Mesothelial cell of epicardium (in vitro differentiated cells): ENCODE data around the gene KIAA1755. TPM values are rescaled to one million over a fixed set of nuclear protein-coding genes. Genes with fewer than 3 reads are reported as not detected.

Experiments used
- DNase-seq, 2 experiments: peaks; one replicate each; pipeline ENCODE4 v3.0.0; 2021; ENCODE audit warnings: low spot score in 2 of 2; ENCODE audit not compliant: unreplicated experiment in 2 of 2
- H3K27ac Mint-ChIP-seq: 2 replicates; pipeline ENCODE4 v1.8.0; 2021; ENCODE audit warnings: mixed read lengths
- H3K27me3 Mint-ChIP-seq: 2 replicates; pipeline ENCODE4 v1.8.0; 2021; ENCODE audit warnings: low read depth, mixed read lengths
- H3K36me3 Mint-ChIP-seq: 2 replicates; pipeline ENCODE4 v1.8.0; 2021; ENCODE audit warnings: mixed read lengths
- H3K4me1 Mint-ChIP-seq: 2 replicates; pipeline ENCODE4 v1.8.0; 2021; ENCODE audit warnings: mixed read lengths
- H3K4me3 Mint-ChIP-seq: 2 replicates; pipeline ENCODE4 v1.8.0; 2021; ENCODE audit warnings: mild to moderate bottlenecking, moderate library complexity, mixed read lengths
- H3K9me3 Mint-ChIP-seq: 2 replicates; pipeline ENCODE4 v1.8.0; 2021; ENCODE audit warnings: mixed read lengths
- total RNA-seq: library from RNA; stranded (reverse); gene quantifications from 3 replicates; pipeline ENCODE4 v1.2.1, GENCODE V29; 2021
- TF ChIP-seq, protein P1 (sequence below): fragments of 200-600 bp; sonication (generic); IDR thresholded peaks from one replicate; pipeline ENCODE4 v1.5.0; 2021; ENCODE audit warnings: antibody characterized with exemption; ENCODE audit not compliant: unreplicated experiment

Gene KIAA1755
- total RNA-seq, 1 donor from 2014 or later, result 4.4 TPM

DNA sequence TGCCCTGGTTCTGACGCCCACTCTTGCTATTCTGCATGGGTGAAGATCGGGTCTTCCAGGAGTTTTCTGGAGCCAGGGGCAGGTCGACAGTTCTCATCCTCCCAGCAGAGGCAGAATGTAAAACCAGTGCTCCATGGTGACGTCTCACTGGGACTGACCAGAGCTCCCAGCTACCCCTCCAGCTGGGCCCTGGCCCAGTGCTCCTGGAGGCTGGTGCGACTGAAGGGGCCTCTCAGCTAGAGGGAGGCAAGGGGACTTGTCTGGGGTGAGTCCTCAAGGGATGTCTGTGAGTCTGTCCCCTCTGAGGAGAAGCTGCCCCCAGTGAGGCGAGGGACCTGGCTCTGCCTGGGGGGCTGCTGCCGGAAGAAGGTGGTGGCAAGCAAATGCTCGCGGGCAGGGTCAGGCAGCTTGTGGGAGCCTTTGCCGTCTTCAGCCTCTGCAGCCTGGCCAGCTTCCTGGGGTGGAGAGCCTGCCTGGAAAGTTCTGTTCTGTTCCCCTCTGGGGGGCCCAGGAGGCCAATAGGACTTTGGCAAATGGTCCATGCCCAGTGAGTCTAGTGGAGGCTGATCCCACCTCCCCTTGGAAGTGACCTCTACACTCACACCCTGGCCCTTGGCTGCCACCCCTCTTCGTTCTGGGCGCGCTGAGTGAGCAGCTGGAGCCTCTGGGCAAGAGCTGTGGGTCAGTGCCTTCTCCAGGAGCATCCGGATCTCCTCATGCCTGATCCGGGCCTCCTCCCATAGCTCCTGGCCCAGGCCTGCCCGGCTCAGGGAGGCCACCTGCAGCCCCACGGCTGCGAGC is 47.5 kb downstream of the KIAA1755 start:
- Mint-ChIP-seq H3K4me3 (no peak overlapping the region), H3K9me3 (no peaks in the 10 kb centered on the region), H3K4me1 (peaks cover 9% of the 10 kb centered on the region), H3K27me3 (no peaks in the 10 kb centered on the region), H3K27ac (no peak overlapping the region), H3K36me3 (no peaks in the 10 kb centered on the region)
- DNase-seq, result no peak
- TF ChIP-seq, protein P1, sequence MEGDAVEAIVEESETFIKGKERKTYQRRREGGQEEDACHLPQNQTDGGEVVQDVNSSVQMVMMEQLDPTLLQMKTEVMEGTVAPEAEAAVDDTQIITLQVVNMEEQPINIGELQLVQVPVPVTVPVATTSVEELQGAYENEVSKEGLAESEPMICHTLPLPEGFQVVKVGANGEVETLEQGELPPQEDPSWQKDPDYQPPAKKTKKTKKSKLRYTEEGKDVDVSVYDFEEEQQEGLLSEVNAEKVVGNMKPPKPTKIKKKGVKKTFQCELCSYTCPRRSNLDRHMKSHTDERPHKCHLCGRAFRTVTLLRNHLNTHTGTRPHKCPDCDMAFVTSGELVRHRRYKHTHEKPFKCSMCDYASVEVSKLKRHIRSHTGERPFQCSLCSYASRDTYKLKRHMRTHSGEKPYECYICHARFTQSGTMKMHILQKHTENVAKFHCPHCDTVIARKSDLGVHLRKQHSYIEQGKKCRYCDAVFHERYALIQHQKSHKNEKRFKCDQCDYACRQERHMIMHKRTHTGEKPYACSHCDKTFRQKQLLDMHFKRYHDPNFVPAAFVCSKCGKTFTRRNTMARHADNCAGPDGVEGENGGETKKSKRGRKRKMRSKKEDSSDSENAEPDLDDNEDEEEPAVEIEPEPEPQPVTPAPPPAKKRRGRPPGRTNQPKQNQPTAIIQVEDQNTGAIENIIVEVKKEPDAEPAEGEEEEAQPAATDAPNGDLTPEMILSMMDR, result no peak

DNA sequence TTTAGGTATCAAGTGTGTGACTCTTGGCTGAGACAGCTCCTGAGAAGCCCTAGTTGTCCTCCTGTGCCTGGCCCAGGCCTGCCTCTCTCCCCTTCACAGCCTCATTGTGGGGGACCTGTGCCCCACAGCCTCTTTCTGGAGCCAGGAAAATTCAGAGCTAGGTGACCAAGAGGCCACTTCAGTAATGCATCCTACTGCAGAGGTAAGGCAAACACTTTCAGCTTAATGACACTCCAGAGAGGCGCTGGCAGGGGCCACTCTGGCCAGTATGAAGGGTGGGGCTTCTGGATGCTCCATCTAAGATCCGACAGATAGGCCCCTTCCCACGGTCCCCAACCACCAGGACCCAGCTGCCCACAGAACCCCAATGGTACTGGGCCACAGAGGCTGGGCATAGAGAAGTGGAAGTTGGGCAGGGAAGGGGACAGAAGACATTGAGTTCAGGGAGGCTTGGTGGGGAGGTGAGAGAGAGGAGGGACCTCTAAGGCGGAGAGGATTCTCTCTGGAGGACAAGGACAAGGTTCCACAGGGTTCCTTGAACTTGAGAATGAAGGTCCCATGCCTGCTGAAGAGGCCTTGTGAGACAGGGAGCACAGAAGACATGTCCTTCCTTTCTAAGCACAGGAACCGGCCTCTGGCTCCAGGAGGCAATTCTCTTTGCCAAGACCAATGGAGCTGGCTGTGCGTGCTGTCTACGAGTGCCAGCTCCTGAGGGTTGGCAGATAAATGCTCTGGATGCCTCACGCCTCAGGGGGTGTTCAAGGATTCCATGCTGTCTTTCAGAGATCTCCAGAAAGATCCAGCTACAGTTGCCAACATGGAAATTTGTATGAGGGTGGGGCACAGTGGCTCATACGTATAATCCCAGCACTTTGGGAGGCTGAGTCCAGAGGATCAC is 49.1 kb downstream of the KIAA1755 start:
- Mint-ChIP-seq H3K9me3 (peaks cover 3% of the 10 kb centered on the region), H3K36me3 (no peaks in the 10 kb centered on the region), H3K27me3 (no peaks in the 10 kb centered on the region), H3K4me1 (peaks cover 4% of the 10 kb centered on the region), H3K4me3 (no peak overlapping the region), H3K27ac (no peak overlapping the region)
- TF ChIP-seq, protein P1, result no peak
- no peak for DNase-seq

DNA sequence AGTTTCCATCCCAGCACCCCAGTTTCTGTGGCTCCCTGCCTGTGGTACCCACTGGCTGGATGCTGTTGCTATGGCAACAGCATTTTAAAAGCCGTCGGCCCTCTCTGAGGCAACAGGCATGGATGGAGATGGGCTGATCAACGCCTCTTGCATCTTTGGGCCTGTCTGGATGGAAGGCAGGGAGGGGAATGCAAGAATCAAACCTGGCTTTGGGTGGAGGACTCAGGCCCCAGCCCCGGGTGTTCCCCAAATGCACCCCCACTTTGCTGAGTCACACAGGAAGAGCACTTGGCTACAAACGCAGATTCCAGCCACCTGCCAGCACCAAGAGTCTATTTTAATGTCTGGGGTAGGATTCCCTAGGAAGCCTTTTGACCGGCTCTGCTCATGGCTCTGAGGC is 49.8 kb downstream of the KIAA1755 start:
- Mint-ChIP-seq H3K36me3 (no peaks in the 10 kb centered on the region), H3K27ac (no peak overlapping the region), H3K27me3 (no peaks in the 10 kb centered on the region), H3K9me3 (peaks cover 7% of the 10 kb centered on the region), H3K4me1 (peaks cover 4% of the 10 kb centered on the region), H3K4me3 (no peak overlapping the region)
- TF ChIP-seq, protein P1, result no peak
- no peak for DNase-seq

DNA sequence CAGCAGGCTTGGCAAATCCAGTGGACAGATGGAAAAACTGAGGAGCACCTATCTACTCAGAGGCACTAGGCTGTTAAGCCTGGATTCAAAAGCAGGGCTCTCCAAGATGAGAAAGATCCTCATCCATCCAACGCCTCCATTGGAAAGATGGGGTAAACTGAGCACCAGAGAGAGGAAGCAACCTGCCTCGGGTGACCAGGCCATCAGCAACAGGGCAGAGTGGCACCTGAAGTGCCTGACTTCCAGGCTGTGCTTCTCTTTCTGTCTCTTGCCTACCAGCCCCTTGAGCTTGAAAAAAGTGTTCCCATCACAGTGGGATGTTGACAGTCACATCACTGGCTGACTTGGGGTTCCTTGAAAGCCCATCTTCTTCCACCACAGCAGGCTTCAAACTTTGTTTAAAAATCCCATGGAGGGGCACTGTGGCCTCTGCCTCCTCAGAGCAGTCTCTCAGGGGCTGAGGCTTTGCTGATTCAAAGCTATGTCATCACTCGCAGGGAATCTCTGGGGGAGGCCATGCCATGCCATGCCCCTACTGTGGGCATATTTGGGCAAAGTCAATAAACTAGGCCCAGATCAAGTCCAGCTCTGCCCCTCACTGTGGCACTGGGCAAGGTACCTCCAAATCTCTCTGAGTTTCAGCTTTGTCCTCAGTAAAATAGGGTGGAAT is 50.7 kb downstream of the KIAA1755 start:
- Mint-ChIP-seq H3K27me3 (no peaks in the 10 kb centered on the region), H3K27ac (no peak overlapping the region), H3K9me3 (peaks cover 7% of the 10 kb centered on the region), H3K36me3 (no peaks in the 10 kb centered on the region), H3K4me1 (peaks cover 4% of the 10 kb centered on the region), H3K4me3 (no peak overlapping the region)
- DNase-seq, result no peak
- TF ChIP-seq, protein P1, result no peak

DNA sequence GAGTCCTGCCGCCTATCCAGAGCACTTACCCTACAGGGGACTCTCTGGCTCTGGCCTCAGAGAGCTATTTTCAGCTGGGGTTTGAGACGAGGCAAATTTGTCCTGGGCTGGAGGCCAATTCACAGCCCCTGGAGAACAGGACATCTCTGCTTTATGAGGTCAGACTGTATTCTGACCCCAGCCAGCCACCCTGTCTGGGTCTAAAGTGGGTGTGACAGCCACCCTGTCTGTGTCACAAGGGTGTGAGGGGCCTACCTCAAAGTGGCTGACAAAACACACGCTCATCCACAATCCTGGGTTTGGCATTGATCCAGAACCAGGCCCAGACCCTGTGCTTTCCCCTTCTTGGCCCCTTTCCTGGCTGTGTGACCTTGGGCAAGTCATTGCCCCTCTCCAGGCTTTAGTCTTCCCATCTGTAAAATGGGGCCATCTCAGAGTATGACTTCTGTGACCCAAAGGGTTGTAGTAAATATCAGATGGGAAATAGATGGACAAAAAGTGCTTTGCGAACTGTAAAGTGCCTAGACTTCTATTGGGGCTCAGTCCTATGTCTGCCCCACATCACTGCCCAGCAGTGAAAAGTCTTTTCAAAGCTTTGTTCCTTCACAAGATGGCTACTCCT is 51.4 kb downstream of the KIAA1755 start:
- Mint-ChIP-seq H3K27ac (no peak overlapping the region), H3K36me3 (no peaks in the 10 kb centered on the region)

More for the DNA sequence above, 51.4 kb downstream of the KIAA1755 start:
- Mint-ChIP-seq H3K4me1 (no peaks in the 10 kb centered on the region), H3K9me3 (peaks cover 7% of the 10 kb centered on the region), H3K4me3 (no peak overlapping the region), H3K27me3 (no peaks in the 10 kb centered on the region)
- DNase-seq, result no peak
- TF ChIP-seq, protein P1, result no peak
